NCI-H2171 treated with DMSO at 0.1 percent for 48 hours (cell line): ENCODE measurements around the gene SRA1.
"Not testable (repeated sequence)": the region's sequence is repeated elsewhere in the genome, so short reads cannot be mapped to it uniquely, and the experiment has no call there.

Experiments used
- DNase-seq: peaks from one replicate; lab custom pipeline; 2025; lab: John Stamatoyannopoulos, UW

SRA1 gene

GRCh38 chr5:140557136-140557805, at the start of gene SRA1:
TSS of gene SRA1 (minus strand) at chr5:140557473. CDS start at chr5:140557452, 21 bp downstream.
- DNase-seq = peak; percentile 74

GRCh38 chr5:140607031-140607430, 49.8 kb upstream of the SRA1 start:
- DNase-seq = no peak

- no peak for DNase-seq
Observed at GRCh38 chr5:140605879-140606278, 48.6 kb upstream of the SRA1 start.

- no peak for DNase-seq
Observed at GRCh38 chr5:140603734-140604133, 46.5 kb upstream of the SRA1 start.

GRCh38 chr5:140603446-140603698, 46.1 kb upstream of the SRA1 start:
- not testable (repeated sequence) for DNase-seq

- no peak for DNase-seq
Observed at GRCh38 chr5:140602147-140602546, 44.9 kb upstream of the SRA1 start.

- no peak for DNase-seq
Observed at GRCh38 chr5:140600096-140600495, 42.8 kb upstream of the SRA1 start.

- DNase-seq = no peak
Observed at GRCh38 chr5:140598836-140599235, 41.6 kb upstream of the SRA1 start.

GRCh38 chr5:140596321-140596741, 39.1 kb upstream of the SRA1 start:
- DNase-seq = no peak

- DNase-seq = peak; percentile 13
Observed at GRCh38 chr5:140595538-140596300, 38.4 kb upstream of the SRA1 start.

GRCh38 chr5:140594169-140594568, 36.9 kb upstream of the SRA1 start:
- DNase-seq = no peak

- DNase-seq = not testable (repeated sequence)
Observed at GRCh38 chr5:140593070-140593469, 35.8 kb upstream of the SRA1 start.

- no peak for DNase-seq
Observed at GRCh38 chr5:140591747-140592372, 34.6 kb upstream of the SRA1 start.

GRCh38 chr5:140590861-140591260, 33.6 kb upstream of the SRA1 start:
- DNase-seq = no peak

- no peak for DNase-seq
Observed at GRCh38 chr5:140588311-140589070, 31.2 kb upstream of the SRA1 start.

- no peak for DNase-seq
Observed at GRCh38 chr5:140587495-140587894, 30.2 kb upstream of the SRA1 start.

GRCh38 chr5:140579188-140579747, 22.0 kb upstream of the SRA1 start:
- not testable (repeated sequence) for DNase-seq

GRCh38 chr5:140576776-140577201, 19.5 kb upstream of the SRA1 start:
- no peak for DNase-seq

GRCh38 chr5:140575309-140575708, 18.0 kb upstream of the SRA1 start:
- DNase-seq = no peak

GRCh38 chr5:140574165-140574564, 16.9 kb upstream of the SRA1 start:
- no peak for DNase-seq

- no peak for DNase-seq
Observed at GRCh38 chr5:140573683-140574082, 16.4 kb upstream of the SRA1 start.

- DNase-seq = no peak
Observed at GRCh38 chr5:140571105-140571504, 13.8 kb upstream of the SRA1 start.
